Right cardiac atrium (tissue), 5 donors: ENCODE data around the gene KRT14. TPM values are rescaled to one million over a fixed set of nuclear protein-coding genes. Genes with fewer than 3 reads are reported as not detected.

ENCODE experiments used
- ATAC-seq, 2 donors: fragments of 200-7000 bp; cut with Tn5 transposase; one replicate each; pipeline versions ENCODE4 v1.8.0 to v1.9.1; 2020; ENCODE audit warnings: moderate library complexity in 2 of 2, mild to moderate bottlenecking in 1 of 2
- DNase-seq, 3 donors: peaks; one replicate each; pipeline ENCODE4 v3.0.0-alpha.2; 2020
- H3K27ac ChIP-seq: one replicate; pipeline ENCODE4 v1.5.1; 2013; ENCODE audit warnings: mild to moderate bottlenecking, low read length, control low read depth, moderate library complexity
- H3K27me3 ChIP-seq: one replicate; pipeline ENCODE4 v1.6.1; 2013; ENCODE audit not compliant: control insufficient read depth, insufficient read depth
- H3K4me1 ChIP-seq: one replicate; pipeline ENCODE4 v1.6.1; 2013; ENCODE audit warnings: low read length; ENCODE audit not compliant: control insufficient read depth, insufficient read depth
- H3K4me3 ChIP-seq: one replicate; pipeline ENCODE4 v1.5.1; 2013; ENCODE audit warnings: low read length, control low read depth
- H3K9me3 ChIP-seq: one replicate; pipeline ENCODE4 v1.6.1; 2013; ENCODE audit warnings: low read length; ENCODE audit not compliant: control insufficient read depth
- whole genome bisulfite sequencing: extraction: QIAGEN DNeasy Blood & Tissue Kit; methylation state at CpG from one replicate; pipeline ENCODE4 v1.1.7; 2013; 5-methylcytosine and 5-hydroxymethylcytosine counted together
- intact Hi-C, 4 donors: fragments of 100-400 bp; cut with DNase I; formaldehyde crosslinking; loops; one replicate each; pipeline versions ENCODE4 v1.11.0 to v1.14.0; 2022 to 2023
- polyA plus RNA-seq: library from polyadenylated mRNA; stranded (reverse); fragments of 200-250 nt; gene quantifications from one replicate; pipeline ENCODE4 v1.2.3, GENCODE V29; 2013
- total RNA-seq, 4 donors: library from RNA; stranded (reverse); fragmentation: NEBNext Ultra II Directional; extraction: Animal tissue kit (Norgen Biotek cat#: 25700); gene quantifications; one replicate each; pipeline ENCODE4 v1.2.1, GENCODE V29; 2021
- donor health status: healthy with polysubstance abuse.
- donor health status: DM: no; HTN: yes; CAD: no.
- donor health status: DM: no; HTN: no; CAD: no.
- donor health status: DM: no; HTN: yes; CAD: no; lungs with severe emphysema.
- donor health status: DM: yes; HTN: yes; CAD: no.

KRT14 gene
- total and polyA plus RNA-seq, 5 donors: 0.11 TPM; not detected in 4

DNA sequence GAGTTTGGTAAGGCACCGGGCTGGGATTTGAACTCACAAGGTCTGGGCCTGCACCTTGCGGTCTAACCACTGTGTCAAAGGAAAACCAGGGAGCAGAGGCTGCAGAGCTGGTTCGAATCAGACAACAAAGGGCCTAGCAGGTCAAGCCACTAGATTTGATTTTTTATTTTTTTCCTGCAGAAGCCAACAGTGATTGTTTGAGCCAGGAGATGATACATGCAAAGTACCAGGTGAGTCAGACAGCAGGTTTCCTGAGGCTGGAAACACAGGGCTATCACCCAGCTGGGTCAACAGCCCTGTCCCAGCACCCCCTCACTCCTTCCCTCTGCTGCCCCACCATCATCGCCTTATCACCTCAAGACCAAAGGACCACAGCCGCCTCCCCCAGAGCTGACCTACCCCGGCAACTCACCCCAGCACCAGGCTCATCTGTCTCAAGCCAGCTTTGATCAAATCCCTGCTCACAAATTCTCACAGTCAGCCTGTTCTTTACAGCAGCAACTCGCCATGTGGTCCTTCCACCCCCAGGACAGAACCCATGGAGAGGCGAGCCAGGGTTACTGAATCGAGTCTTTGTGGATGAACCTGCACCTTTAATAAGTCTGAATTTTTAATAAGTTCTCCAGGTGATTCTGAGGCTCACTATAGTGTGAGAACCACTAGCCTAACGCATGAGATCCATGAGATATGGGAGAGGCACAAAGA is 45.6 kb downstream of the KRT14 start:
- Histone ChIP-seq H3K27ac (no peak overlapping the region), H3K9me3 (no peaks in the 10 kb centered on the region), H3K27me3 (no peaks in the 10 kb centered on the region), H3K4me3 (no peak overlapping the region), H3K4me1 (no peaks in the 10 kb centered on the region)
- DNase-seq: no peak
- WGBS: 77% methylated on average over 10 of the region's 10 CpGs
- intact Hi-C loops: loop anchor here in 2 of 4 donors (10.0 kb wide), 2 partner anchors 626 to 636 kb away; no protein-coding TSS in a partner anchor
- no peak for ATAC-seq

DNA sequence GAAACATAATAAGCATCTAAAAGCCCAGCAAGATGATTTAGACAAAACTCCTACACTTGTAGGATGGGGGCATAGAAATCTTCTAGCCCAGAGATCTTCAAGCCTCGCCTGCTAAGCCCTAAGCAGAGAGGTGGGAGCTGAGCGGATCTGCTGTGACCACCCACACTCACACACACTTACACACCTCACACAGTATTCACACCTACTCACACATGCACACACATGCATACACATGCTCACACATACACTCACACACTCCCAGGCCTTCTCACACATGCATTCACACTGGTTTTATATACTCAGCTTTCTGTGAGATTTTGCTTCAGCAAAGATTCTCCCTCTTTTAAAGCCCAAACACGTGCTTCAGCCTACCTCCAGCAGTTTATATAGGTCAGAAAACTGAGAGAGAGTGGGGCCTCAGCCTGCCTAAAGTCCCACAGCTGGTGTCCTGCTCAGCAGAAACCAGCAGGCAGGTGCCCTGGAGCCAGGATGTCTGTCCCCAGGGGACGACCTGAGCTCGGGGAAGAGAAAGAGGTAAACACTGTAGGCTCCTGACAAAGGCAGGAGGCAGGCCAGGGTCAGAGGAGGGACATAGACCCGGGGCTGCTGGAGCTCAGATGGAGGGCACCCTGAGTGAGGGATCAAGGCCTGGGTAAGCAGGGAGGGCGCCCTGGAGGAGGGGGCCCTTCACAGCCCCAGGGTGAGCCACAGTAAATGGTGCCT is 46.6 kb downstream of the KRT14 start:
- H3K4me1 ChIP-seq: no peaks in the 10 kb centered on the region
- WGBS: 64% methylated on average over 7 of the region's 7 CpGs
- no peaks in the 10 kb centered on the region for H3K9me3 ChIP-seq
- ATAC-seq (no peak), DNase-seq (no peak)
- H3K27me3 ChIP-seq: no peaks in the 10 kb centered on the region
- H3K4me3 ChIP-seq: no peak overlapping the region
- H3K27ac ChIP-seq: no peak overlapping the region
- intact Hi-C loops: loop anchor here in 2 of 4 donors (10.0 kb wide), 2 partner anchors 625 to 635 kb away; no protein-coding TSS in a partner anchor

DNA sequence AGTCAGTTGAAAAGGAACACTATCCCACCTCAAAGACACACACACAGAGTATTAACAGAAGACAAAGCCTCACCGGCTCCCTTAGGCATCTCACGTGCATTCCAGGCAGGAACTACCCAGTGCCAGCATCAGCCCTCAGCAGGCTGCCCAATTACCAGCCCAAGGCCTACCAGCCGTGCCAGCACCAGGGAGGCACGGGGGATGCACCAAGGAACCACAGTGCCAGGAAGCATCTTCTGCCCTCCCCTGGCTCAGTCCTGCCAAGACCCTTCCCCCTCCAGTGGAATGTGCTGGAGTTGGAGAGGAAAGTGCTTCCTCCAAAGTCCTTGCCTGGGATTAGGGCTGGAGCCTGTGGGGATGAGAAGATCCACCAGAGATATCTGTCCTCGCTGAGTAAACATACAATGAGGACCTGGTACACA is 47.6 kb downstream of the KRT14 start:
- H3K4me3 ChIP-seq: no peak overlapping the region
- no peaks in the 10 kb centered on the region for H3K9me3 ChIP-seq
- no peaks in the 10 kb centered on the region for H3K27me3 ChIP-seq
- WGBS: 64% methylated on average over 5 of the region's 5 CpGs
- DNase-seq (no peak), ATAC-seq (no peak)
- no peak overlapping the region for H3K27ac ChIP-seq
- intact Hi-C loops: no loop called here
- no peaks in the 10 kb centered on the region for H3K4me1 ChIP-seq

DNA sequence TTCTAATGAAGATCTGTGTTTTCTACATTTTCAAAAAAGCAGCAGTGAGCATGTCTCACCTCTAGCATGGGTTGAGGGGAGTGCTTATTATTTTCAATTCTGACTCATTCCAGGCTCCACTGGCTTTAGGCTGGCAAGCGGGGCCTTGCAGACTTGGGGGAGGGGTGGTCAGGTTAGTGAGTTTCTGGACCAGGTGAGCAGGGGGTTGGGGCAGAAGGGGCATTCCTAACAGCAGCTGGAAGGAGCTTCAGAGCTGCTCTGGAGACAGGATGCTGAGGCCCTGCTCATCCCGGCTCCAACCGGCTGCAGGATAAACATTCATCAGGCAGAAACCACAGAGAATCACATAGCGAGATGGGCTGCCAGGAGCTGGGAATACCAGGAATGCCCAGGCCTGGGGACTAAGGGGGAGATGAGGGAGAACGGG is 48.1 kb downstream of the KRT14 start:
- no peak for DNase-seq
- Histone ChIP-seq H3K9me3 (no peaks in the 10 kb centered on the region), H3K27me3 (no peaks in the 10 kb centered on the region), H3K4me3 (no peak overlapping the region), H3K4me1 (no peaks in the 10 kb centered on the region), H3K27ac (no peak overlapping the region)
- ATAC-seq: no peak
- intact Hi-C loops: no loop called here
- 62% methylated on average over 5 of the region's 5 CpGs for WGBS

DNA sequence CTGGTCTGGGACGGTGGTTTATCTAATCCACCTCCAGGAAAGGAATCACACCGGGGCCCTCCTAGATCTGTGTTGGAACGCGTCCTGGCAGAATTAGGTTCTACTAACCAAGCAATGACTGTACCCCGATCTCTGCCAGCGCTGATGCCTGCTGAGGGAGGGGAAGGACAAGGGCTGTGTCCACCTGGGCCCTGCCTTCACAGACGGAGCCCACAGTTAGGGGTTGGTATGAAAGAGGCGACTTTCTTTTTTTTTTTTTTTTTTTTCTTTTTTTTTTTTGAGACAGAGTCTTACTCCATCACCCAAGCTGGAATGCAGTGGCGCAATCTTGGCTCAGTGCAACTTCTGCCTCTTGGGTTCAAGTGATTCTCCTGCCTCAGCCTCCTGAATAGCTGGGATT is 48.7 kb downstream of the KRT14 start:
- Histone ChIP-seq H3K4me3 (no peak overlapping the region), H3K9me3 (no peaks in the 10 kb centered on the region), H3K27ac (no peak overlapping the region), H3K4me1 (no peaks in the 10 kb centered on the region), H3K27me3 (no peaks in the 10 kb centered on the region)
- ATAC-seq (no peak), DNase-seq (no peak)
- intact Hi-C loops: no loop called here
- 76% methylated on average over 9 of the region's 9 CpGs for WGBS

DNA sequence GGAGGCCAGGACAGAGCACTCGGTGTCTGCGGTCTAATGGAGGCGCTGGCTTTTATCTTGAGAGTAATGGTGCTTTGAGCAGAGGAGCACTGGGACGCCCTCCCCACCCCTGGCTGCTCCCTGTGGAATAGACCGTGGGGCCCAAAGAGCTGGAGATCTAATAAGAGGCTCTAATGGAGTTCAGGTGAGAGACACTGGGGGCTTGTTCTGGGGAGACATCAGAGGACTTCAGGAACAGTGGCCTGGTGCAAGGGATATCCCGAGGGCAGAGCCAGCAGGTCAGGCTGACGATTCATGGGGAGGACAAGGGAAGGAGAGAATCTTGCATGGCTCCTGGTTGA is 49.1 kb downstream of the KRT14 start:
- Histone ChIP-seq H3K9me3 (no peaks in the 10 kb centered on the region), H3K27me3 (no peaks in the 10 kb centered on the region), H3K4me1 (no peaks in the 10 kb centered on the region), H3K27ac (no peak overlapping the region), H3K4me3 (no peak overlapping the region)
- DNase-seq: no peak
- intact Hi-C loops: no loop called here
- WGBS: 79% methylated on average over 7 of the region's 7 CpGs
- ATAC-seq: no peak

DNA sequence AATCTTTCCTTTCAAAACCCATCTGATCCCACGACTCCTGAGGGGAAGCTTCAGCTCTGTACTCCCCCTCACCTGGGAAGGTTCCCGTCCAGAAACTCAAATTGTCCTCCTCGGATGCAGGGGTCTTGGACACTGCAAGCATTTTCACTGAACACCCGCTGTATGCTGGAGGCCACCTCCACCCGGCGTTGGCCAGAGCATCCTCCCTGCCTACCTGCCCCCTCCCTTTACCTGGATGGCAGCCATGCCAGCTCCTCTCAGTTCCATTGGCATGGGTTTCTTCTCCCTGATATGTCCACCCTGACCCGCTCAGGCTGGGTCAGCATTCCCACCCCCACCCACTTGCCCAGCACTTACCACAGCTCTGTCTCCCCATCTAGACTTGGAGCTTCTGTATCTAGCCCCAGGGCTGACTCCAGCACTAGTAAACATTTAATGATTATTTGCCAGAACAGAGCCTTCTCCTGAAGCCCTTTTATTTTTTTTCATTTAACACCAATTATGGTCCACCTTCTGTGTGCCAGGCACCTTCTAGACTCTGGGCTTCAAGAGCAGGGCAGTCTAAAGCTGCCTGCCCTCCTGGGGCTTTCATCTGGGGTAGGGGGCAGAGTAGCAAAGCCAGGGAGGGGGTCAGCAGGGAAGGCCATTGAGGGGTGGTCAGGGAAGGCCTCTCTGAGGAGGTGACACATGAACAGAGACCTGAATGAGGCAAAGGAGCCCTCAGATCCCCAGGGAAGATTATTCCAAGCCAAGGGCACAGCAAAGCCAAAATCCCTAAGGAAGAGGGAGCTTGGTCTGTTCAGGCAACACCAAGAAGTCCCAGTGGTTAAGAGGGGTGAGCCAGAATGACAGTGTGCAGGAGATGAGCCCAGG is 49.7 kb downstream of the KRT14 start:
- Histone ChIP-seq H3K27me3 (no peaks in the 10 kb centered on the region), H3K9me3 (no peaks in the 10 kb centered on the region), H3K27ac (no peak overlapping the region), H3K4me3 (no peak overlapping the region), H3K4me1 (no peaks in the 10 kb centered on the region)
- no peak for ATAC-seq
- DNase-seq: no peak
- WGBS: 82% methylated on average over 7 of the region's 7 CpGs
- intact Hi-C loops: no loop called here

DNA sequence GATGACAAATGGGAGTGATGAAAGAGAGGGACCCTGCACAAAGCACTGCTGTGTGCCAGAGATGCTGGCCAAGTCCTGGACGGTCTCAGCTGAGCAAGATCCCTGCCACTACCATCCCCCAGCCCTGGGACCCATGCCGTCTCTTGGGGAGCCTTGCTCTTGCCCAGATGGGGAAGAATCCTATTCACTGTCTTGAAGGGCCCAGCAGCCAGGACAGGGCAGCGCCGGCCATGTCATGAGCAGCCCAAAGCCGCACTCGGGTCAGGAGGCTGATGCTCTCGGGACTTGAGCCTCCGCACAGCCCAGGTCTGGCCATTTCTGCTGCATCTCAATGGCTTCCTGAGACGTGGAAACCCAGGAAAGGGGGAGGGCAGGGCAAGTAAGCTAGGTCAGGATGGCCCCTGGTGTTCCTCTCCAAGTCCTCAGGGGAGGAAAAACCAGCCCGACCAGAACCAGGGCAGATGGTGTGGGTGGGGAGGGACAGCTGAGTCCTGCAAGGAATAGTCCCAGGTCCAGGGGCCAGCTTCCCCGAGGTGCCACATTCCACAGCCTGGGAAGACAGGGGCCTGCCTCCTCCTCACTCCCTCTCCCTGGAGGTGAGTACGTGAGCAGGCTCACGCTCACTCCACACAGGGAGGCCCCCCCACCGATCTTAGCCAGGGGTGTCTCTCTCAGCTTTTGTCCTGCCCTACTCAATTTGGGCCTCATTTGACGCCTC is 50.8 kb downstream of the KRT14 start:
- ATAC-seq: no peak
- no peaks in the 10 kb centered on the region for H3K27me3 ChIP-seq
- H3K27ac ChIP-seq: no peak overlapping the region
- intact Hi-C loops: no loop called here
- H3K9me3 ChIP-seq: no peaks in the 10 kb centered on the region
- no peak overlapping the region for H3K4me3 ChIP-seq
- no peaks in the 10 kb centered on the region for H3K4me1 ChIP-seq
- no peak for DNase-seq
- 55% methylated on average over 15 of the region's 15 CpGs for WGBS

DNA sequence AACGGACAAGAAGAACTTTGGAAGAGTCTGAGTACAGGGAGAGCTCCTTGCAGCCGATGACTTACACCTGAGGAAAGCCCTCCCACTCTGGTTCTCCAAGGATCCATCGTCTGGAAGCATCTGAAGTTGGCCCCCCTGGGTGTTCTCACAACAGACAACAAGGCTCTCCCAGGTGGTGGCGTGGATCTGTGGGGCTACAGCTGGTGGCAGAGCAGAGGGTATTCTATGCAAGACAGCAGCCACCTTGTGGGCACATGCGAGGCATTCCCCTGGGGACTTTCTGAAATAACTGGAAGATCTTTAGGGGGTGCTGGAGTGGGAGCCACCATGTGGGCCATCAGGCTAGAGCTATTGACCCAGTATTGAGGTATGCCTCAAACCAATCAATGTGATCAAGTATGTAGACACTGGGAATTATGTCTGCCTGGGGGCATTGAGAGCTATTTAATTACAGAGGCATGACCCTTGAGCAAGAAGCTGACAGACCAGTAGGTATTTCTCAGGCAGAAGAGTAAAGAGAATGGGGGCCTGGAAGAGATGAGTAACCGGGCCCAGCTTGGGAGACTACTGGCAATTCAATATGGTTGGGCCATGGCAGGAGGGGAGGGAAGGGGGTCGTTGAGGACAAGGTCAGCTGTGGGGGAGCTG is 51.7 kb downstream of the KRT14 start:
- WGBS: 73% methylated on average over 7 of the region's 7 CpGs
- Histone ChIP-seq H3K4me1 (no peaks in the 10 kb centered on the region), H3K27me3 (no peaks in the 10 kb centered on the region), H3K27ac (no peak overlapping the region), H3K4me3 (no peak overlapping the region), H3K9me3 (no peaks in the 10 kb centered on the region)
- intact Hi-C loops: no loop called here
- DNase-seq (no peak), ATAC-seq (no peak)

DNA sequence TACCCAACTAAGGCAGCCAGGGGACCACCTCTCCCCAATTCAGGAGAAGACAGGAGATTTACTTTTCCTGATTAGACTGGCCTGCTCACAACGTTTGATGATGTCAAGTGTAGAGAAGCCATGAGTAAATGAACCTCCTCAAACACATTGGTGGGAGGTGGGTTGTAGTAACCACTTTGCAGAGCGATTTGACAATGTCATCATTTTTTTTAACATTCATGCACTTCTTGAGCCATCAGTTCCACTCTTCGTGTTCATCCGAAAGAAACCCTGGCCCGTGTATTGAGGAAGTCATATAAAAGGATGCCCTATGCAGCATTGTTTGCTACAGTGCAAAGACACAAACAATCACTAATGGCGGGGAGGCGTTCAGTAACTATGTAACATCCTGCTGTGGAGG is 53.1 kb downstream of the KRT14 start:
- DNase-seq: no peak
- H3K4me3 ChIP-seq: no peak overlapping the region
- intact Hi-C loops: no loop called here
- H3K4me1 ChIP-seq: no peaks in the 10 kb centered on the region
- ATAC-seq: no peak
- WGBS: 79% methylated on average over 7 of the region's 7 CpGs
- H3K27me3 ChIP-seq: no peaks in the 10 kb centered on the region
- H3K27ac ChIP-seq: no peak overlapping the region
- H3K9me3 ChIP-seq: no peaks in the 10 kb centered on the region
